Measurements from ENCODE around the gene SH3RF3. TPM values are rescaled to one million over a fixed set of nuclear protein-coding genes. Genes with fewer than 3 reads are reported as not detected.

SH3RF3 gene
- total RNA-seq, 1 experiment from 2014 or later: 4.9 TPM

- in situ Hi-C loops (cut with HindIII; ENCODE audit: low pct_unique_long_range_greater_than_20kb, low sequenced_read_pairs): no loop called here
- no peaks in the 10 kb centered on the region for H3K27me3 ChIP-seq (ENCODE audit: control insufficient read depth, insufficient read depth, low read length)
- no peaks in the 10 kb centered on the region for H3K36me3 ChIP-seq (ENCODE audit: control insufficient read depth, insufficient read depth, low read length)
- no peaks in the 10 kb centered on the region for H3K9me3 ChIP-seq (ENCODE audit: control insufficient read depth, insufficient read depth, low read depth, low read length)
- intact Hi-C loops (cut with micrococcal nuclease; ENCODE audit: unreplicated experiment): no loop called here
- DNase-seq (ENCODE audit: low read depth, low spot score) (no peak), ATAC-seq (no peak)
- ChIA-PET CTCF (no interaction called here), POLR2A (no interaction called here)
- H3K4me3 ChIP-seq (ENCODE audit: low read depth in 2 of 2, low read length in 2 of 2): no peak overlapping the region
- H3K27ac ChIP-seq (ENCODE audit: low read length): no peak overlapping the region
- no peaks in the 10 kb centered on the region; the same call in 1 of the 2 replicates for H3K4me1 ChIP-seq (ENCODE audit: control insufficient read depth, insufficient read depth, low read length)
- BruUV-seq (replicated peaks): no TSS peak
- TF ChIP-seq POLR2AphosphoS5 (IDR thresholded peaks at IDR 0.05; ENCODE audit: low read depth, low read length) (no peak), CTCF (IDR thresholded peaks at IDR 0.05) (no peak), REST (IDR thresholded peaks at IDR 0.05; ENCODE audit: insufficient read depth in 1 of 2, low read depth in 2 of 2, low read length in 1 of 2) (no peak), SIN3A (IDR thresholded peaks at IDR 0.05; ENCODE audit: borderline replicate concordance, insufficient read depth, low read depth, low read length) (no peak), TCF7L2 (IDR thresholded peaks at IDR 0.05; ENCODE audit: low read depth, low read length) (no peak)
These were observed 171.6 kb downstream of the SH3RF3 start for GRCh38 chr2:109300582-109300981.

GRCh38 chr2:109301746-109302145 is 172.7 kb downstream of the SH3RF3 start:
- no peak overlapping the region for H3K27ac ChIP-seq (ENCODE audit: low read length)
- ATAC-seq (no peak), DNase-seq (ENCODE audit: low read depth, low spot score) (no peak)
- TF ChIP-seq TCF7L2 (IDR thresholded peaks at IDR 0.05; ENCODE audit: low read depth, low read length) (no peak), SIN3A (IDR thresholded peaks at IDR 0.05; ENCODE audit: borderline replicate concordance, insufficient read depth, low read depth, low read length) (no peak), CTCF (IDR thresholded peaks at IDR 0.05) (no peak), REST (IDR thresholded peaks at IDR 0.05; ENCODE audit: insufficient read depth in 1 of 2, low read depth in 2 of 2, low read length in 1 of 2) (no peak), POLR2AphosphoS5 (IDR thresholded peaks at IDR 0.05; ENCODE audit: low read depth, low read length) (no peak)
- in situ Hi-C loops (cut with HindIII; ENCODE audit: low pct_unique_long_range_greater_than_20kb, low sequenced_read_pairs) (no loop called here), intact Hi-C loops (cut with micrococcal nuclease; ENCODE audit: unreplicated experiment) (no loop called here)
- no peaks in the 10 kb centered on the region for H3K27me3 ChIP-seq (ENCODE audit: control insufficient read depth, insufficient read depth, low read length)
- ChIA-PET CTCF (no interaction called here), POLR2A (no interaction called here)
- no TSS peak for BruUV-seq (replicated peaks)
- H3K4me1 ChIP-seq (ENCODE audit: control insufficient read depth, insufficient read depth, low read length): no peaks in the 10 kb centered on the region; the same call in 1 of the 2 replicates
- H3K36me3 ChIP-seq (ENCODE audit: control insufficient read depth, insufficient read depth, low read length): no peaks in the 10 kb centered on the region
- H3K4me3 ChIP-seq (ENCODE audit: low read depth in 2 of 2, low read length in 2 of 2): no peak overlapping the region
- H3K9me3 ChIP-seq (ENCODE audit: control insufficient read depth, insufficient read depth, low read depth, low read length): no peaks in the 10 kb centered on the region

Measured in Panc1 (cell line).